ENCODE data around the gene XG. TPM values are rescaled to one million over a fixed set of nuclear protein-coding genes. Genes with fewer than 3 reads are reported as not detected.
"Not testable (repeated sequence)": the region's sequence is repeated elsewhere in the genome, so short reads cannot be mapped to it uniquely, and the experiment has no call there.

XG gene, protein sequence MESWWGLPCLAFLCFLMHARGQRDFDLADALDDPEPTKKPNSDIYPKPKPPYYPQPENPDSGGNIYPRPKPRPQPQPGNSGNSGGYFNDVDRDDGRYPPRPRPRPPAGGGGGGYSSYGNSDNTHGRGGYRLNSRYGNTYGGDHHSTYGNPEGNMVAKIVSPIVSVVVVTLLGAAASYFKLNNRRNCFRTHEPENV
- 10 to 100 TPM in 3 of 4 donors, 1 to 10 TPM in 1; 7.8 to 22.7 (median 14.2) TPM for total RNA-seq

DNA sequence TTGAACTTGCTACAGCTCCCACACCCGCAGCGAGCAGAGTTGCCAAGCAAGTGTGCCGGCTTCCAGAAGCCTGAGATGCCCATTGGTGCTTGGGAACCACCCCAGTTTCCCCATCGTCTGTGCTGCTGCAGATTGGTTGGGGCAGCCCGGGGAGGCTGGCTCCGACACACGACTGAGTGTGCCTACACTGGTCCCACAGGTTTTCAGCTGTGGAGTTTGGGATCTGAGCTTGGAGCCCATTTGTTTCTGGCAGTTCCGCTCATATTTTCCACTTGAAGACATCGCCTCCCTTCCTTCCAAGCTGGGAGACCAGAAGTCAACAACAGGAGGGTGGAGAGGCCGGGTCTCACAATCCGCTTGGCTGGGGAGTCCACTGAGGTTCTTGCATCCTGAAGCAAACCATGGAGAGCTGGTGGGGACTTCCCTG lies at the start of gene XG:
Gene XG (plus strand): TSS at position 167 of the 427 bp plus-strand sequence. CDS start 235 bp downstream, at position 402.
- TF ChIP-seq CTCF (IDR thresholded peaks at IDR 0.05; ENCODE audit: low read depth): not testable (repeated sequence)

GRCh38 chrX:2703991-2704369 lies 47.9 kb upstream of the XG start:
- no peak for TF ChIP-seq CTCF (IDR thresholded peaks at IDR 0.05; ENCODE audit: low read depth)

- no peak for TF ChIP-seq CTCF (IDR thresholded peaks at IDR 0.05; ENCODE audit: low read depth)
Observed at GRCh38 chrX:2705046-2705832, 46.6 kb upstream of the XG start.

DNA sequence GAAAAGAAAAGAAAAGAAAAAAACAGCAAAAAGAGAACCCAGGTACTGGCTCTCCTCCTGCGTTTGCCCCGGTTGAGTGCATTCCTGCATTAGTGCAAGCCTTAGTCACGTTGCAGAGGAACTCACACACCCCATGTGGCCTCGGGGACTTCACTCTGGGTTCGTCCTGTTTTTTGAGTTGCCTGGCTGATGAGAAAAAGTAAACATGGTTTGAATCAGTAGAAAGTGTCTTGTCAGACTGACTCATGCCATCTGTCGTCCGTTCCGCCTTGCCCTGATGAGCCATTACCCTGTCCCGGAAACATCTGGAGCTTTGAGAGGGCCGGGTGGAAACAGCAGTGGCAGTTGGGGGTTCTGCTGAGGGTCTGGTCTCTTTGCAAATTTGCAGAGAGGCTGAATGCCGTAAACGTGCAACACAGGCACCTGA lies 44.5 kb upstream of the XG start:
- TF ChIP-seq CTCF (IDR thresholded peaks at IDR 0.05; ENCODE audit: low read depth): no peak

GRCh38 chrX:2708021-2708420 lies 43.8 kb upstream of the XG start:
- no peak for TF ChIP-seq CTCF (IDR thresholded peaks at IDR 0.05; ENCODE audit: low read depth)

DNA sequence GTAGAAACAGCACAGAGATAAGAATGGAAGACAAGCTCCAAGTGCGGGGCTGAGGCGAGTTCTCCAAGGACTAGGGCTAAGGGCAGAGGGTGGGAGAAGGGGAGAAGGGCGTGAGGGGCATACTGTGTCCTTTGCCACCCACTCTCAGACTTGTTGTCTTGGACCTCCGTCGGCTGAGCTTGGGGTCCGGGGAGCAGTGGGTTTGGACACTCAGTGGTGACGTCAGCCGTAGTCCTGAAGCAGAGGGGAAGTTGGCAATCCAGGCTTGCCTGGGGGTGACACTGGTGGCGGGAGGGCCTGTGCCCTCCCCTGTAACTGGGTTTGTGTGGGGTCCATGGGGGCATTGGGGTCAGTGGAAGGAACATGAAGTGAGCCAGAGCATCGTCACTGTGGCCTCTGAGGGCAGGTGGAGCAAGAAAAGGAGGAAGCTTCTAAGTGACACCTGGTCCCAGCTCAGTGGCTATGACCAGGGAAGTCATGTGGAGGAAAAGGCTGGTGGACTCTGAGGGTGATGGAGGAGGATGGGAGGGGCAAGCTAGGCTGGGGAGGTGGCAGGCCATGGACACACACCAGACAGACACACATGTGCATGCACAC lies 43.1 kb upstream of the XG start:
- TF ChIP-seq CTCF (IDR thresholded peaks at IDR 0.05; ENCODE audit: low read depth): no peak

DNA sequence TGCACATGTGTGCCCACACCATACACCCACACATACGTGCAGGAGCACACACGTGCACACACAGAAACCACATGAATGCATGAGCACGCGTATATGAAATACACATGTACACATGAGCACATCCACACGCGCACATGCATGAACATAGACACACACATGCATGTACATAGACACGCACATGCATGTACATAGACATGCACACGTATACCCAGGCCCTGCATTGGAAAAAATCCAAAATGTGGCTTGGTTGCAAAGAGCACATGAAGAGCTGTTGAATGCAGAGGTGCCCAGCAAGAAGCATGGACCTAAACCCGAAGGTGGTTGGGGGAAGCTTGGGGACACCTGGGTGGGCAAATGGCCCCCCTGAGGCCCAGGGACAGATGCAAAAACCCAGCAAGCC lies 42.3 kb upstream of the XG start:
- TF ChIP-seq CTCF (IDR thresholded peaks at IDR 0.05; ENCODE audit: low read depth): no peak
